NCI-H187 treated with DMSO at 0.1 percent for 48 hours (cell line): ENCODE results near the gene TMEM242.
"Not testable (repeated sequence)": the region's sequence is repeated elsewhere in the genome, so short reads cannot be mapped to it uniquely, and the experiment has no call there.

Experiments used
- DNase-seq: peaks from one replicate; lab custom pipeline; 2025; lab: John Stamatoyannopoulos, UW

The TMEM242 gene

DNA sequence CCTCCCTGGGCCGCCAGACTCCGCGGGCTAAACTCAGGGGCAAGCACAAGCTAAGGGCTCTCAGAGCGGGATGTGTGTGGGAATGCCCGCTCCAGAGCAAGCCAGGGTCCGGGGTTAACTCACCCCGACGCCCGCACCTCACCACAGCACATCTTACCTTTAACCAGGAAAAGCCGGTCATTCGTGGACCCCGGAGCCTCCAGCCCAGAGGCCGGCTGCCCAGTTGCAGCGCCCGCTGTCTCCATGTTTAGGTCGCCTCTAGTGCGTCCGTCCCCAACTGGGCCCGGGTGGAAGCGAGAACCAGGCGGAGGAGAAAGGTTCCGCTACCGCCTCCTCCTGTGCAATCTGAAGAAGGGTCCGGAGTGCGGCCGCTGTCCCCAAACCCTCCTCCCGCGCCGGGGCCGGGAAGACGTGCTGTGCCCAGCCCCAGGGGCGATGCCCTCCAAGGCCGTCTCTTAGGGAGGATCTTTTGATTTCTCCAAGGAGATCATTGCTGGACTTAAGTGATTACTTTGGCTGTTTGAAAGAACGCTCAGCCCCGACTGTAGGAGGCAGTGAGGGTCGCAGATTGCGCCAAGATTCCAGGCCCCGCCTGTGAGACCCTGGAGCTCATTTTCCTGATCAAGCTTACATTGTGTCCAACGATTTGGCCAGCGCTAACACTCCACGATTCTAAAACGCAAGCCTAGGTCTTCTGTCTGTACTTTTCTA is at the start of gene TMEM242:
TMEM242 (minus strand) TSS at position 265 of the 711 bp plus-strand sequence; CDS start at position 245, 20 bp downstream.
- no peak for DNase-seq

DNA sequence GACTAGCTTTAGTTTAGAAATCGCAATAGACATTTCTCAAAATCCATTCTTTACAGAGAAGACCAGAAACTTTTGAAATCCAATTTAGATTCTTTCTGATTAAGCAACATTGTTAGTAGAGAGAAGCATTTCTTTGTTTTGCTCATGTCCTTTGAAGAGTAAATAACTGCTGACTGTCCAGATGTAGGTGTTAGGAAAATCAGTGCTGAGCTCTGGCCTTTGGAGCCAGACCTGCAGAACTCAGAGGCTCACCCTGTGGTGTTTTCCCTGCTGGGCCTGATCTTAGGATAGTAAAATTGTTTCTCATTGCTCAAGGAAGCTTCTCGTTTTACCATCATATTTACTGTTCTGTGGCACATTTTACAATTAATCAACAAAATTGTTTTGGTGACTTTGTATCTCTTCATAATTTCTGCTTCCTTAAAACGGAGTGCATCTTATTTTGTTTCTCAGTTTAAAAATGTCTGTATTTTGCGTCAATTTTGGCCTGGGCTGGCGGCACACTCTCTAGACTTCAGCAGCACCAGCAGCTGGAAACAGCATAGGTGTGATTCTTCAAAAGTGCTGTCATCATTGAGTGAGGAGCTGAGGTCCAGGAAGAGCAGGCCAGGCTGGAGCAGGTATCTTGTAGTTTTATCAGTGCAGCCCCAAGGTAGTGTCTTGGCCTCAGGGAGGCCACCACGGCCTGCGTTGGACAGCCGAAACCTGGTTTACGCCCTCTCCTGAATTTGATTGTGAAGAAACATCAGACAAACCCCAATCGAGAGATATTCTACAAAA is 49.4 kb upstream of the TMEM242 start:
- no peak for DNase-seq

DNA sequence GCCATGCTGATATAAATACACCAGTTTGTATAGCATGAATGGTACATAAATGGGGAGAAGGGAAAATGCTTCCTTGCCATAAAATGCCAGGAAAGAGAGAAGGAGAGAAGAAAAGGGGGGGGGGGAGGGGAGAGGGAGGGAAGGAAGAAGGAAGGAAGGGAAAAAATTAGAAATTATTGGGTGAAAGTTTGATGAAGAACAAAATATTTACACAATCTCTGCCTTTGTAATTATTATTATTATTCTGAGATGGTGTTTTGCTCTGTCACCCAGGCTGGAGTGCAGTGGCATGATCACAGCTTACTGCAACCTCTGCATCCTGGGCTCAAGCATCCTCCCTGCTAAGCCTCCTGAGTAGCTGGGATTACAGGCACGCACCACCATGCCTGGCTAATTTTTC is 47.4 kb upstream of the TMEM242 start:
- no peak for DNase-seq

DNA sequence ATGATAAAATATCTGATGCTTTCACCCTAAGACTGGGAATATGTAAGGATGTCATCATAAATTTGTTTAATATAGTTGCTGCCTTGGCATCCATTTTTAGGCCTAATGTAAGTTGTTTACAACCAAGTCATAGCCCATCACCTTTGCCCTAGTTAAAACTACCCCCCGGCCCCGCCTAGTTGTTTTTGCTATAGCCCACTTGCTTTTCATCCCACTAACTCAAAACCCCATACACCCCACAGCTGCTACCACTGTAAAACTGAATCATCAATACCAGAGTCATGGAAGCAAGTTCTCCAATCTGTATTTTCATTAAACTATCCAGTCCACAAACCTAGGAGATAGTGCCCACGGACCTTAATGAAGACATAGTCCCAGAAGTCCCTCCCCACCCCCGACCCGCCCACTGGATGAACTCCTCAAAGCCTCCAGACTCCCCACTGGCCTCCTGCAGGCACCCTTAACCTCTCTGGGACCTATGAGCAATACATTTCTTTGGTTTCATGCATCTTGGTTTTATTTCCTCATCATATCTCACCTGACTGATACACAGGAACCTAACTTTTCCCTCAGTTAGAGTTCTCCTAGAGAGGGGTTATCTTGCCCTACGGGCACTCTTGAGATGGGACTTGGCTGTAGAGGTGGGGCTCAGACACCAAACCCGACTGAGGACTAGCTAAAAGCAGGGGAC is 45.2 kb upstream of the TMEM242 start:
- no peak for DNase-seq

DNA sequence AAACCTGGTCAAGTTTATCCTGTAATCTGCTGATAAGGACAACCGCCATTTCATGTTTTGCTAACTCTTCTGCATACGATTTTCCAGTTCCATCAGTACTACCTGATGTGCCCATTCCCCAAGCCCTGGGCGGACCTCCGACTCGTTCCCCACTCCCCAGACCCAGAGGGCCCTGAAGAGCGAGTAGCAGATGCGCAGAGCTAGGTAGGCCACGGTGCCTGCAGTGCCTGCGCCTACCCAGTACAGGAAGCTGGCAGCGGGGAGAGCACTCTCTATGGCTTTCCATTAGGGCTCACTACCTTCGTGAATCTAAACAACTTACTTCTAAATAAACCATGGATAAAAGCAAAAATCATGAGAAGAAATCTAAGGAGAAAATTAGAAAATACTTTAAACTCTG is 43.3 kb upstream of the TMEM242 start:
- DNase-seq, result no peak

DNA sequence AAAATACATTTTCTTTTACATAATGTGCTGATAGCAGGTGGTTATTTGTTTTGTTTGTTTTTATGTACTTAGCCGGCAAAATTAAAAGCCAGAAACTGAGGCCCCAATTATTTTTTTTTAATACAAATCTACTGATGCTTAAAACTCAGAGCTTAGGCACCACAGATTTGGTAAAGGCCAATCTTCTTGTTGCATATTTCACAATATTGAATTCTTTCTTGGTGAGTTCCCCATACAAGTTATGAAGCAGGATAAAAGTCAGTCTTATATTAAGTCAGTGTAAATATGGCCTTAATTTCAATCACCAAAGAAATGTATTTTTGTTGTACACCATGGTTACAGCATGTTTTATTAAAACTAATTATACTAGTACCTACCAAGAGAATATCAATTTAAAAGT is 41.4 kb upstream of the TMEM242 start:
- no peak for DNase-seq

DNA sequence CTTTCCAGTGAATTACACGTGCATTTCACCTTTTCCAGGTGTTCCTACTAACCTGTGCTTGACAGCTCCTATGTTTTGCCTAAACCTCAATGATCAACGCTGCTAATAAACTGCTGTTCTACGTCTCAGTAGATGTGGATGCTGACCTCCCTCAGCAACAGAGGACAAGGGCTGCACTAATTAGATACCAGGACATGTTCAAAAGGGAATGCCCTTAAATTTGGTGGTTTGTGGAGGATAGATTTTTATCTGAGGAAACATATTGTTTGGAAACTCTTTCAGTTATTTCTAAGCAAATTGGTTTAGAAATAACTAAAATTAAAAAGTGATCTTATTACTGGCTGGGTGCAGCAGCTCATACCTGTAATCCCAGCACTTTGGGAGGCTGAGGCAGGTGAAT is 38.6 kb upstream of the TMEM242 start:
- no peak for DNase-seq

DNA sequence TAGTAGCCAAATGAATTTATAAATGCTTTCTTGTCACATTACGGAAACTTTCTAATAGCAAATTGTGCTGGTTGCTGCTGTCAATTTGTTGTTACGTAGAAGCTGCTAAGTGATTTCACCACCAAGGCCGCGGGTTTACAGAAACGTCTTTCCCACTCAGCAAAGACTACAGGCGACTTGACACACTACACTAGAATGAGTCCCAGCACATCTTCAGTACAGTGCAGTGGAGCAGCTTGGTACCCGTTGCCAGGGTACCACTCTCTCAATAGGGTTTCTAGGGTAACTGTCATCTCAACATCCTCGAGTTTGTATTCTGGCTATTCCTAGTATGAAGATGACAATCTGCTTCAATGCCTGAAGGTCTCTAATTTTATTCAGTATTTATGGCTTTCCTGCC is 35.0 kb upstream of the TMEM242 start:
- no peak for DNase-seq

GRCh38 chr6:157346373-157346772 is 23.1 kb upstream of the TMEM242 start:
- DNase-seq, result no peak

GRCh38 chr6:157343732-157344131 is 20.4 kb upstream of the TMEM242 start:
- no peak for DNase-seq

DNA sequence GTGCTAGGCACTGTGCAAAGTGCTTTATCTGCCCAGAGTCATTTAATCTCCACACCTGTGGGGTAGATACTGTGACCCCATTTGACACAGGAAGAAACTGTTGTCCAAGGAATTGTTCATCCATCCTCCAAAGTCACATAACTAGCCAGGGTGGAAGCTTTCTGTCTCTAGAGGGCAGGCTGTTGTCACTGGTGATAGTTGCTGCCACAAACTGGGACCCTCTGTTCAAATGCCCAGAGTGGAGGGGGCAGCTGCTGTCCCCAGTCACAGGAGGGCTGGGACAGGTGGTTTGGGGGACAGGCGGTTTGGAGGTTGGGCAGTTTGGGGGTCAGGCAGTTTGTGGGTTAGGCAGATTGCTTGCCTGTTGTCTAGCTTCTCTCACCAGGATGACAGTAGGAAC is 16.1 kb upstream of the TMEM242 start:
- DNase-seq, result no peak

GRCh38 chr6:157337751-157338150 is 14.4 kb upstream of the TMEM242 start:
- no peak for DNase-seq

DNA sequence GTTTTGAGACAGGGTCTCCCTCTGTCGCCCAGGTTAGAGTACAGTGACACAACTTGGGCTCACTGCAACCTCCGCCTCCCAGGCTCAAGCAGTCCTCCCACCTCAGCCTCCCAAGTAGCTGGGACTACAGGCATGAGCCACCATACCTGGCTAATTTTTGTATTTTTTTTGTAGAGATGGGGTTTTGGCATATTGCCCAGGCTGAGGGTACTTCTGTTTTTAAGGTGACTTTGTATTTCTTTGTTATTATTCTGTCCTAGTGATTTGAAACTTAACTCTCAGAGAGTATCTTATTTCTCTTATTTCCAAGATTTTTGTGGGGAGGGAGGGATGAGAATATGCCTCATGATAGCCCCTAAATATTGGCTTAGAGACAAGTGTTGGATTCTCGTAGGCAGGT is 14.0 kb upstream of the TMEM242 start:
- not testable (repeated sequence) for DNase-seq

DNA sequence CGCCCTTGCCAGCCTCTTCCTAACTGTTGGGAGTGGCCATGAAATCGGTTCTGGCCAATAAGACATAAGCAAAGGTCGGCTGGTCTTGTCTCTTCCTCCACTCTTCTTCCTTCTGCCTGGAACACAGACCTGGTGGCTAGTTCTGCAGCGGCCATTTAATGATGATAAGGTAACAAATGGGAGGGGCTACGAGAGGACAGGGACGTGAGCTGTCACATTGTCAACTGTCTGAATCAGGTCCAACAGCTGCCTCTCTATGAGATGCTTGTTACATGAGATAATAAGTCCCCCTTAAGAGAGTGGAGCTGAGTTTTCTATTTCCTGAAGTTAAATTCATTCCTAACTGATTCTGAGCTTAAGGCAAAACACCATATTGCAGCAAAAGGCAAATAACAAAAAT is 12.5 kb upstream of the TMEM242 start:
- DNase-seq, result no peak

DNA sequence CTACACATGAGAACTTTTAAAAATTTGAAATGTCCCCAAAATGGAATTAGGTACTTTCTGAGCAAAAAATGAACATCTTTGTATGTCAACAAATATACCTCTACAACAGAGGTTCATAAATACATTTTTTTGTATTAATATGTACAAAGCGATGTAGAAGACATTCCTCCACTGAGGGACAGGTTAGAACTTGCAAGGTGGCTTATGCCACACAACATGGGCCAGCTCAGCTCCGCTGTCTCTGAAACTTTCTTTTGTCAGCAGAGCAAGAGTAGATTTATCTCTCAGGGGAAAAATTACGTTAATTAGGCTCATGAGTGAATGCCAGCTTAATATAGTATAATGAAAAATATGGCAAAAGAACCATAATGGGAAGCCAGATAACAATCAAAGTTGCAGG is 10.6 kb upstream of the TMEM242 start:
- no peak for DNase-seq

GRCh38 chr6:157333537-157333936 is 10.2 kb upstream of the TMEM242 start:
- no peak for DNase-seq

GRCh38 chr6:157332813-157333212 is 9.5 kb upstream of the TMEM242 start:
- DNase-seq, result no peak

DNA sequence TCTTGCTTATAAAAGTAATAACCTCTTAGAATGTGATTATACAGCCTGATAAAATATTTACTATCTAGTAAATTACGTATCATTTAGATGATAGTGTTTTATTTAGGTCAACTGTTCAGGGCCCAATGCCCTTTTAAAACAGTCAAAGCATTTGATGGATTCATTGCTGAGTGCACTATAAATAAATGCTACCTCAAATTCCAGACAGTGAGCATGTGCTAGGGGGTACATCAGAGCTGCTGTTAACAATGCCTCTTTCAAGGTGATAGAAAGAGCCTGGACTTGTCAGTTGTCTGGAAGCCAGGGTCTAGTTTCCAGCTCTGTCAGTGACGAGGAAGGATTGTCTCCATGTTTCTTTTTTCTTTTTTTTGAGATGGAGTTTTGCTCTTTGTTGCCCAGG is 7.5 kb upstream of the TMEM242 start:
- DNase-seq, result no peak

DNA sequence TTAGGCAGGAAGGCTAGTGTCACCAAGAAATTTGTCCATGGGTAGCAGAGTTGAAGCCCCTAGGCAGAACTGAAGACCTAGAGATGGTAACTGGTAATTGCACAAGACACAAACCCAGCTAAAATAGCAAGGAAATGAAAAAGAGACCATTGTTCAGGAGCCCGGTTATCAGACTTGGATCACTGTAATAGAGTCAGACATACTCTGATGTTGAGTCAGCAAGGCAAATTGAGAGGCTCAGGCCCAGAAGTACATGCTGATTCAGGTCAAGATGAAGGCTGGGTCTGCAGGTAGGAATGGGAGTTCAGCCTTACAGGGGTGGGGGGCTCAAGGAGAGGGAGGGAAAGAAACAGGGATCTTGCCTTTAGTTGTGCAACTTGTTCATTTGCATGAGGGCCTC is 6.5 kb upstream of the TMEM242 start:
- DNase-seq, result no peak

DNA sequence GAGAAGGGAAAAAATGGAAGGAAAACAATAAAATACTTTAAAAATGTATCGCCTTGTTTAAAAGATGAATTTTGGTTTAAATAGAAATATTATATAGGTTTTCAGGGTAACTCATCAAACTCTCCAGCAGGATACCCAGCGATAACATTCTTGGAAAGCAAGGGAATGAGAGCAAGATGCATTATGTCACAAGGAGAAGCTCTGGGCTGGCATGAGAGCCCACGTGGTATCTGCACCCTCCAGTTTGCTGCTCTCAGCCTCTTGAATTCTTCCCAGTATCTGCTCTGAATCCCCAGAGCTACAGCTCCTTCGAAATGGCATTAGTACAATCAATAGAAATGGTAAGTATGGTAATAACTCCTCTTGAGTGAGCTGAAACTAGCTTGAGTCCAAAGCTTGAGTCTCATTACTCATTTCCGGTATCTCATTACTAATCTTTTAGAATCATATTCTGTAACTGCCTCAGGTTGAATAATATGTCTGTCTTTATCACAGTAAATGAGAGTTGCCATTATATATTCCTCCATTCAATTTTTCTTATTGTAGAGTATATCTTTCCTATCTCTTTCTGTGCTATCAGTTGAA is 4.9 kb upstream of the TMEM242 start:
- no peak for DNase-seq

DNA sequence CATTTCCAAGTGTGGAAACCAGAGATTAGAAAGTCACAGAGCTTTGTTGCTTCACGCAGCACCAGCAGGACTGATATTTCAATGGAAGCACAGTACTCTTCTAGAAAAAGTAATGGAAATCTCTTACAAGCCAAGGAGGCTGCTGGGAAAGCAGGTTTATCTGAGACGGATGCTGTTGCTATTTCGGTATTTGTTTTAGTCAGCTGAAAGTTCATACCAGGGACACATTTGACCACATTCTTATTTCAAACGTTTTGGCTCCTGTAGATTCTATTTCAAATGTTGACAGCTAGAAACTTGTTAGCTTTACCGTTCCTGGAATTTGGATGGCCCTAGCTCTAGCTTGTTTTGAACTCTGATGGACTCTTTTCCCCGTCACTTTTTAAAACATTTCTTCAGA is 3.7 kb upstream of the TMEM242 start:
- DNase-seq, result no peak

DNA sequence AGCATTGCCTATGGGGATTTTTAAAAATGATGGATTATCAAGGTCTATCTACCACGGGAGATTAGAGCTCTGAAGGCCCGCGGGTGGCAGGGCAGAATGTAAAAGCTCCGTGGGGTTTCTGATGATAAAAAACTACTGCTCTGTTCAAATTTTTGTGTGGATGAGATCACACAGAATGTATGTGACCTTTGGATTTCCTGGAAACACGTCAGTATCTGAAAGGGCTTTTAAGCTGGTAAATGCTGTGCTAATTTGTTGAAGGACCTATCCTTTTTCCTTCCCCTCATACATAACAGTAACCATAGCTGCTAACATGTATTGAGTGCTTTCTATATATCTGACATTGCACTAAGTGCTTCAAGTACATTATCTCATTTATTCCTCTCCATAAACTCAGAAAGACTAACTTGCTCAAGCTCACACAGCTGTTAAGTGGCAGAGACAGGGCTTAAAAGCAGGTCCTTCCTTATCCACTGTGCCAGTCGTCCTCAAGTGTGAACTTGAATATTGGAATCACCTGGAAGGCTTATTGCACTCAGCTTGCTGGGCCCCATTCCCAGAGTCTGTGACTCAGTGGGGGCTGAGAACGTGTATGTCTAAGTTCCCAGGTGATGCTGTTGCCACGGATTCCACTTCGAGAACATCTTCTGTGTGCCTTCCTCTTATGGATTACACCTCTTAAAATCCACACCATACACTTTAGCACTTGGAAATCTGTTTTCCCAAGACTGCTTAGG is 1.9 kb upstream of the TMEM242 start:
- no peak for DNase-seq
